Measurements from ENCODE around the gene ALOX15. TPM values are rescaled to one million over a fixed set of nuclear protein-coding genes. Genes with fewer than 3 reads are reported as not detected.
"Not testable (repeated sequence)": the region's sequence is repeated elsewhere in the genome, so short reads cannot be mapped to it uniquely, and the experiment has no call there.

Gene ALOX15
- total RNA-seq, 2 donors from 2014 or later = not detected

GRCh38 chr17:4665027-4665426, 23.5 kb upstream of the ALOX15 start:
- intact Hi-C loops (cut with DNase I) = no loop called here
- Histone ChIP-seq H3K27ac (no peak overlapping the region), H3K4me1 (no peaks in the 10 kb centered on the region), H3K27me3 (no peaks in the 10 kb centered on the region), H3K36me3 (replicated peaks in 1 of 2; ENCODE audit: insufficient read depth in 1 of 2, low read depth in 2 of 2) (no peaks in the 10 kb centered on the region), H3K4me3 (no peak overlapping the region), H3K9me3 (no peaks in the 10 kb centered on the region)
- ATAC-seq = no peak
- 46 to 51% methylated on average over 9 of the region's 9 CpGs for WGBS, 2 donors
- TF ChIP-seq POLR2A (IDR thresholded peaks at IDR 0.05) = no peak
- no peak for TF ChIP-seq CTCF (IDR thresholded peaks at IDR 0.05)
- DNase-seq = no peak

GRCh38 chr17:4664230-4664629, 22.8 kb upstream of the ALOX15 start:
- intact Hi-C loops (cut with DNase I) = no loop called here
- WGBS, 2 donors = 74 to 75% methylated on average over 9 of the region's 9 CpGs
- Histone ChIP-seq H3K4me1 (no peaks in the 10 kb centered on the region), H3K9me3 (no peaks in the 10 kb centered on the region), H3K4me3 (no peak overlapping the region), H3K27ac (no peak overlapping the region), H3K27me3 (no peaks in the 10 kb centered on the region), H3K36me3 (replicated peaks in 1 of 2; ENCODE audit: insufficient read depth in 1 of 2, low read depth in 2 of 2) (no peaks in the 10 kb centered on the region)
- ATAC-seq (no peak), DNase-seq (no peak)
- TF ChIP-seq POLR2A (IDR thresholded peaks at IDR 0.05) = no peak
- no peak for TF ChIP-seq CTCF (IDR thresholded peaks at IDR 0.05)

GRCh38 chr17:4663711-4664110, 22.2 kb upstream of the ALOX15 start:
- H3K36me3 ChIP-seq (replicated peaks in 1 of 2; ENCODE audit: insufficient read depth in 1 of 2, low read depth in 2 of 2) = no peaks in the 10 kb centered on the region
- no peak overlapping the region for H3K27ac ChIP-seq
- WGBS, 2 donors = 52 to 59% methylated on average over 7 to 8 of the region's 8 CpGs
- intact Hi-C loops (cut with DNase I) = no loop called here
- no peaks in the 10 kb centered on the region for H3K4me1 ChIP-seq
- DNase-seq (no peak), ATAC-seq (no peak)
- no peak for TF ChIP-seq POLR2A (IDR thresholded peaks at IDR 0.05)
- H3K9me3 ChIP-seq = no peaks in the 10 kb centered on the region
- no peaks in the 10 kb centered on the region for H3K27me3 ChIP-seq
- H3K4me3 ChIP-seq = no peak overlapping the region

GRCh38 chr17:4658478-4659305, 17.2 kb upstream of the ALOX15 start:
- DNase-seq = no peak
- no peak for ATAC-seq
- no peak for TF ChIP-seq POLR2A (IDR thresholded peaks at IDR 0.05)
- no peaks in the 10 kb centered on the region for H3K4me1 ChIP-seq
- H3K27ac ChIP-seq = no peak overlapping the region
- peaks cover 0 to 3% of the 10 kb centered on the region in 2 donors for H3K27me3 ChIP-seq
- WGBS, 2 donors = 52 to 53% methylated on average over 6 of the region's 6 CpGs
- intact Hi-C loops (cut with DNase I) = no loop called here
- H3K36me3 ChIP-seq (replicated peaks in 1 of 2; ENCODE audit: insufficient read depth in 1 of 2, low read depth in 2 of 2) = no peaks in the 10 kb centered on the region
- H3K4me3 ChIP-seq = no peak overlapping the region
- no peaks in the 10 kb centered on the region for H3K9me3 ChIP-seq

- no peak for ATAC-seq
- no peak for TF ChIP-seq CTCF (IDR thresholded peaks at IDR 0.05)
- TF ChIP-seq POLR2A (IDR thresholded peaks at IDR 0.05) = no peak
- Histone ChIP-seq H3K36me3 (replicated peaks in 1 of 2; ENCODE audit: insufficient read depth in 1 of 2, low read depth in 2 of 2) (no peaks in the 10 kb centered on the region), H3K27ac (no peak overlapping the region), H3K4me3 (no peak overlapping the region), H3K9me3 (no peaks in the 10 kb centered on the region), H3K4me1 (no peaks in the 10 kb centered on the region), H3K27me3 (peaks cover 0 to 3% of the 10 kb centered on the region in 2 donors)
- intact Hi-C loops (cut with DNase I) = no loop called here
- no peak for DNase-seq
- 94 to 98% methylated on average over 2 of the region's 2 CpGs for WGBS, 2 donors
Measured at GRCh38 chr17:4657678-4658077, 16.2 kb upstream of the ALOX15 start.

GRCh38 chr17:4655933-4656332, 14.5 kb upstream of the ALOX15 start:
- H3K27me3 ChIP-seq; H3K9me3 ChIP-seq; intact Hi-C loops (cut with DNase I); H3K27ac ChIP-seq; H3K4me1 ChIP-seq; H3K4me3 ChIP-seq; H3K36me3 ChIP-seq (replicated peaks in 1 of 2; ENCODE audit: insufficient read depth in 1 of 2, low read depth in 2 of 2); DNase-seq; ATAC-seq: not testable (repeated sequence)
- WGBS, 2 donors = 73 to 77% methylated on average over 6 to 7 of the region's 7 CpGs
